GM21526 (cell line): ENCODE results near the gene SLC8A2.

ENCODE experiments used
- ATAC-seq: cut with Tn5 transposase; IDR thresholded peaks from one replicate; pipeline ENCODE4 v1.9.1; 2021; ENCODE audit warnings: moderate library complexity; ENCODE audit not compliant: unreplicated experiment, low FRiP score

SLC8A2 gene

GRCh38 chr19:47465957-47466356 is 5.7 kb downstream of the SLC8A2 start:
- no peak for ATAC-seq

- ATAC-seq: no peak
Measured at GRCh38 chr19:47464675-47465419, 6.8 kb downstream of the SLC8A2 start.

DNA sequence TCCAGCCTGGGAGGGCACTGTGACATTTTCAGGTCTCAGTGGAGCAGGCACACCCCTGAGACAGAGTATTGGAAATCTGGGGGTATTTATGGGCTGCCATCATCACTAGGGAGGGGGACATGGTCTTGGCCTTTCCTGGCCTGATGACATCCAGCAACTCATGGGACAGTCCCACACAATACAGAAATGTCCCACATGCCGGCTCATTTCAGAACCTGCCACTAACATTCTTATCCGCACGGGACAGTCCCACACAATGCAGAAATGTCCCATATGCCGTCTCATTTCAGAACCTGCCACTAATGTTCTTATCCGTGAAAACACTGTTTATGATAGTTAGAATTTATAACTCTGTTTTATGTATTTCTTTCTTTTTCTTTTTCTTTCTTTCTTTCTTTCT is 9.8 kb downstream of the SLC8A2 start:
- no peak for ATAC-seq

DNA sequence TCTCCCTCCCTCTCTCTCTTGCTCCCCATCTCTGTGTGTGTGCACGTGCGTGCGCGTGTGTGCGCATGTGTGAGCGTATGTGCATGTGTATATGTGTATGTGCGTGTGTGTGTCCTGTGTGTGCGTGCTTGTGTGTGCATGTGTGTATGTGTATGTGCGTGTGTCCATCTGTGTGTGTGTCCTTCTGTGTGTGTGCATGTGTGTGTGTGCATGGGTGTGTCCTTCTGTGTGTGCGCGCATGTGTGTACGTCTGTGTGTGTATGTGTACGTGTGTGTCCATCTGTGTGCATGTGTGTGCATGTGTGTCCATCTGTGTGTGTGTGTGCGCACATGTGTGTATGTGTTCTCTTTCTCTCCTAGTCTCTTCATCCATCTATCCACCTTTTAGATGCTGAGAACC is 12.2 kb downstream of the SLC8A2 start:
- no peak for ATAC-seq

DNA sequence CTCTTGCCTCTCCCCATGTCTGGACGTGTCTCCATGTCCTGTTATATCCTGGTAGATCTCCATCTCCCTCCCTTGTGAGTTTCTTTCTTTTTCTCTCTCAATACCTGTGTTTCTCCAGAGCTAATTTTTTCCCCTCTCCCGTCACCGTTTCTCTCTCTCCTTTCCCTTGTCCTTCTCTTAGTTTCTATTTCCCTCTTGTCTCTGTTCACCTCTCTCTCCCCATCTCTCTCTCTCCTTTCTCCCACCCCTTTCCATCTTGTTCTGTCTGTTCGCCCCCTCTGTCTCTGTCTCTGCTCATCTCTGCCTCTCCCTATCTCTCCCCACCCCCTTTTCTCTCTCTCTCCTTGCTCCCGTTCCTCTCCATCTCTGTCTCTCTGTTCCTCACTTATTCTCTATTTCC is 13.0 kb downstream of the SLC8A2 start:
- no peak for ATAC-seq

GRCh38 chr19:47456721-47457474 is 14.8 kb downstream of the SLC8A2 start:
- ATAC-seq: no peak

- no peak for ATAC-seq
Measured at GRCh38 chr19:47450478-47450877, 21.2 kb downstream of the SLC8A2 start.

DNA sequence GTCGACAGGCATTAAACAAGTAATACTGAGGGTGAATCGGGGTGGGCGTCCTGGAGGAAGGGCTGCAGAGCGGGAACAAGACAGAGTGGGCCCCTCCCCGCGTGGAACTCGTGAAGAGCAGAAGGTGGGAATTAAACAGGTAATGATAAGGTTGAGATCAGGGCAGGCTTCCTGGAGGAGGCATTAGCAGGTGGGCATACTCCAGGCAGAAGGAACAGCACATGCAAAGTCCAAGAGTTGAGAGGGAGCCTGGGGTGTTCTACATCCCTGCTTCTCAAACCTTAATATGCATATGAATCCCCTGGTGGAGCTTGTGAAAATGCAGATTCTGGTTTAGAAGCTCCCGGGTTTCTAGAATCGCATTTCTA is 23.3 kb downstream of the SLC8A2 start:
- no peak for ATAC-seq

GRCh38 chr19:47447470-47448359 is 24.0 kb downstream of the SLC8A2 start:
- ATAC-seq: no peak

DNA sequence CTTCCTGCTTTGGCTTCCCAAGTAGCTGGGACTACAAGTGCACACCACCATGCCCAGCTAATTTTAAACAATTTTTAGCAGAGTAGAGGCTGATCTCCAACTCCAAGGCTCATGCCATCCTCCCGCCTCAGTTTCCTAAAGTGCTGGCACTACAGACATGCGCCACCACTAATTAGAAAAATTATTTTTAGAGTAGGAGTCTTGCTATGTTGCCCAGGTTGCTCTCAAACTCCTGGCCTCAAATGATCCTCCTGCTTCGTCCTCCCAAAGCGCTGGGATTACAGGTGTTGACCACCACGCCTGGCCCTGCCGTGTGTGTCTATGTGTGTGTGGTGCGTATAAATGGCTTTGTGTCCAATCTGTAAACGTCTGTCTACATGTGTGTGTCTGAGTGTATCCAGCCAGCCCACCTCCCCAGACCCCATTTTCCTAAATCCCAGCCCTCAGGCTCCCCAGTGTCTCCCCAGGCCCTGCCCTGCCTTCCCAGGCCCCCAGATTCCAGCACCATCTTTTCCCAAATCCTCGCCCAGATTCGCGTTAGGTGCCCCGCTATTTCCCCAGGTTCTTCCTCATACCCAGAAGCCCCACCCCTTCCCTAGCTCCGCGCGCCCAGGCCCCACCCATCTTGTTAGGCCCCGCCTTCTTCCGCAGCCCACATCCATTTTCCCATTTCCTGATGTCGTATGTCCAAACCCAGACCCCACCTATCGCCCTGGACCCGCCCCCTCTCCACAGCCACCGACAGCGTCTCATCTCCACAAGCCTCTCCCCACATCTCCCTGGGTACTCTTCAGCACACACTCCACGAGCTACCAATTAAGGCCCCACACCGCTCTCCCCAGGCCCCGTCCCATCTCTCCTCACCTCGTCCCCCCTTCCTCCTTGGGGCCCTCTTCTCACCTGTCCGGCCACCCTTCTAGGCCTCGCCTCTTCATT is 24.9 kb downstream of the SLC8A2 start:
- no peak for ATAC-seq

- no peak for ATAC-seq
Measured at GRCh38 chr19:47445937-47446402, 25.7 kb downstream of the SLC8A2 start.

DNA sequence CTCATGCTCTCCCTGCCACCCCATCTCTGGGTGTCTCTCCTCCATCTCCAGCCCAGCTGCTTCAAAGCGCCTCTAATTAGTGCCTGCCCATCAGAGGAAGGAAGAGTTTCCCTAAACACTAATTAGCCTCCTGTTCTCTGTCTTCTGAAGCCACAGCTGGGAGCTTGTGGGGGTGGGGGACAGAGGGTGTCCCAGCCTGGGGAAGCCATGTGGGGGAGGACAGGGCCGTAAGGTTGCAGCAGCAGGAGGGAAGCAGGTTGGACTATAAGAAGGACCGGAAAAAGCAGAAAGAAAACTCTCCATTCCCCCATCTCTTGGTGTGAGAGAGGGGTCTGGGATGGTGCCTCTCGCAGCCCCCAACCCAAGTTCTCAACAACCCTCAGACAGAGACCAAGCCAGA is 26.2 kb downstream of the SLC8A2 start:
- no peak for ATAC-seq

- no peak for ATAC-seq
Measured at GRCh38 chr19:47444388-47444821, 27.3 kb downstream of the SLC8A2 start.

GRCh38 chr19:47443331-47443730 is 28.4 kb downstream of the SLC8A2 start:
- no peak for ATAC-seq

DNA sequence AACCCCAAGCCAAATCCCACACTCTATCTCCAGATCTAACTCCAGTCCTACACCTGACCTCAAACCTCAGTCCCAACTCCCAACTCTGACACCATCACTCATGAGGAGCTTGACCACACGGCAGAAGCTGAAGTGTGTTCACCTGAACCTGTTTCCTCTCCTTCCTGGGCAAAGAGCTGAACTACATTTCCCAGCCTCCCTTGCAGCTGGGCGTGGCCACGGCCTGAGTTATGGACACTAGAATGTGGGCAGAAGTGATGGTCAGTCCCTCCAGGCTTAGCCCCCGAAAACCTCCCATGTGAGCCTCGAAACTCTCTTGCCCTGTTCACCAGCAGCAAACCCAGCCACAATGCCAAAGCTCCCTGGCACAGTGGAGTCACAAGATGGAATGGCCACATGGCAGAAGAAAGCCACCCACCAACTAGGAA is 32.9 kb downstream of the SLC8A2 start:
- ATAC-seq: no peak

DNA sequence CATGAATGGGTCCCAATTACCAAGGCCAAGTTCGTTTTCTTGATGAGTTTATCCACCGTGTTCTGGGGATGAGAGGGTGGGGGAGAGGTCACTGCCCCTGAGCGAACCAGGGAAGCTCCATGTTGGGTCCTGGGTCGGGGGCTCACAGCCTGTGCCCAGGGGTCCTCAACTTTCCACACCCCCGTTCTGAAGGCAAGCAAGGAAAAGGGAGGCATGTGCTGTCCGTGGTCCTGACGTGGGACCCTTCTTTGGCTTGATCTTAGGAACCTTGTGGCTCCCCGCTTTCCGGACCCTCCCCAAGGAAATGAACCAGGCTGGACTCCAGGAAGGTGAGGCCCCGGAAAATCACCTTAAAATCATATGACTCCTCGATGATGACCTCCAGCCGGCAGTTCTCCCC is 34.2 kb downstream of the SLC8A2 start:
- no peak for ATAC-seq

DNA sequence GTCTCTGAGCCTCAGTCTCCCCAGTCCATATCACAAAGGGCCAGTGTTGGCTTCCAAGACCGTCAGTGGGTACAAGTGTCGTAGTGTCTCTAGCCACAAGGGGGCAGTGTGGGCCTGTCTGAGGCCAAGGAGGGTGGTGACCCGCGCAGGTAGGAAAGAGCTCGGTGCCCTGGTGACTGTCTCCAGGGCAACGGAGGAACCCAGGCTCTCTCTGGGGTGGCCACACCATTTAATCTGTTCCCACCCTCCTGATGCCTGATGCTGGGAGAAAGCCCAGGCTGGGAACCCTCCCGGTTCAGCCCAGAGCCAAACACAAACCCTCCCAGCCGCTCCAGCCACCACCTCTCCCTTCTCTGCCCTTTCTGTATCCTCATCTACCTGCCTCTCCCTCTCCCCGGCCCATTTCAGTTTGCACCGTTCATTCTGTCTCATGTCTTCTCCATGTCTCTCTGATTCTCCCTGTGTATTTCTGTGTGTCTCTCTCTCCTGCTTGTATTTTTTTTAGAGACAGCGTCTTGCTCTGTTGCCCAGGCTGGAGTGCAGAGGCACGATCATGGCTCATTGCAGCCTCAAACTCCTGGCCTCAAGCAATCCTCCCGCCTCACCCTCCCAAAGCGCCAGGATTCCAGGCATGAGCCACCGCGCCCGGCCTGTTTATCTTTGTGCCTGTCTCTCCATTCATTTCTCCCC is 34.8 kb downstream of the SLC8A2 start:
- ATAC-seq: peak; percentile 54

DNA sequence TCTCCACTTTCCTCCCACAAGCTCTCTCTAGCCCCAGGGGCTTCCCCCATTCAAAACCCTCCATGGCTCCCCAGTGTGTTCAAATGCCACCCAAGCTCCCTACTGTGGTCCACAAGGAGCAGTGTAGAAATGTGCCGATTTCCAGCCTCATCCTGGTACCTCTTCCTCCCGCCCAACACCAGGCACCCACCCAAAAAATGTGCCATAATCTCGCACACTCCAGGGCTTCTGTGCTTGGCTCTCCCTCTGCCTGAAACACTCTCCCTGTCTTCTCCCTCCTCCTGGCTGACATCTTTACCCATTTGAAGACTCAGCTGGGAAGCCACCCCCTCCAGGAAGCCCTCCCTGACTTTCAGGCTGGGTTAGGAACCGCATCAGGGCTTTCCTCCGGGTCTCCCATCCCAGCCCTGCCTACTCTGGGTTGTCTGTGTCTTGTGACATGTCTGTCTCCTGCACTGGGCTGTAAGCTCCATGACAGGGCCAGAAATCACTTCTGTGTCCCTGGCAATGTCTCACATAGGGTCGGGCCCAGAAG is 35.7 kb downstream of the SLC8A2 start:
- no peak for ATAC-seq

- ATAC-seq: no peak
Measured at GRCh38 chr19:47435196-47435595, 36.5 kb downstream of the SLC8A2 start.
